PC-9 (cell line): ENCODE results near the gene FOXL2NB.

Experiments used
- EZH2 ChIP-seq: fragments of 200-600 bp; sonication (generic); IDR thresholded peaks from 2 replicates; pipeline ENCODE4 v1.8.0; 2017; ENCODE audit warnings: antibody characterized with exemption, low read depth
- TF ChIP-seq, protein P1 (sequence below): fragments of 200-600 bp; sonication (generic); conservative IDR thresholded peaks from 2 replicates; pipeline ENCODE4 v1.6.1; 2017; ENCODE audit warnings: mixed run types, antibody characterized with exemption, mild to moderate bottlenecking, moderate library complexity

DNA sequence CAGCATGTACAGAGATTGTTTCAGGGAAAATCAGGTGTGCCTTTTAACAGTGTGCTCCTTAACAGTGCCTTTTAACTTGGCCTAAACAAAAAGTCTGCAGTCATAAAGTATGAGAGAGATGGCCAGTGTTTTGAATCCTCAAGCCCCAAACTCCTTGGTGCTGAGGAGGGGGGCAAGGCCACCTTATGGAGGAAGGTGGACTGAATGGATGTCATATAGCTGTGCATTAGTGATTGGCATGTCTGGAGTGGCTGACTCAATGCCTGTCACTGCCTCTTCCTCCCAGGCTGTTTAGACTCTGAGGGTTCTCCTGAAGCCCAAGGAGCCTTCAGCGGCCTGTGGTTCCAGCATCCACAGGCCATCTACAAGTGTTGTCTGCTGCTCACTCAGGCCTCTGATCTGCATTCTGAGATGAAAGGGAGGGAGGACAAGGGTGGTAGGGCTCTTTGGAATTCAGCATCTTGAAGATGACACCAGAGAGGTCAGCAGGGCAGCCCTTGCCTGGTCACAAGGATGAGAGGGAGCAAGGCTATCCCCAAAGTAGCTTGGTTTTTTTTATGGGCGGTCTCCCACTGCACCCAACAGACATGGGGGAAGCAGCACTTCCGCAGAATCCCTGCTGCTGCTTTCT lies 1.5 kb downstream of the FOXL2NB start:
- TF ChIP-seq, protein P1, sequence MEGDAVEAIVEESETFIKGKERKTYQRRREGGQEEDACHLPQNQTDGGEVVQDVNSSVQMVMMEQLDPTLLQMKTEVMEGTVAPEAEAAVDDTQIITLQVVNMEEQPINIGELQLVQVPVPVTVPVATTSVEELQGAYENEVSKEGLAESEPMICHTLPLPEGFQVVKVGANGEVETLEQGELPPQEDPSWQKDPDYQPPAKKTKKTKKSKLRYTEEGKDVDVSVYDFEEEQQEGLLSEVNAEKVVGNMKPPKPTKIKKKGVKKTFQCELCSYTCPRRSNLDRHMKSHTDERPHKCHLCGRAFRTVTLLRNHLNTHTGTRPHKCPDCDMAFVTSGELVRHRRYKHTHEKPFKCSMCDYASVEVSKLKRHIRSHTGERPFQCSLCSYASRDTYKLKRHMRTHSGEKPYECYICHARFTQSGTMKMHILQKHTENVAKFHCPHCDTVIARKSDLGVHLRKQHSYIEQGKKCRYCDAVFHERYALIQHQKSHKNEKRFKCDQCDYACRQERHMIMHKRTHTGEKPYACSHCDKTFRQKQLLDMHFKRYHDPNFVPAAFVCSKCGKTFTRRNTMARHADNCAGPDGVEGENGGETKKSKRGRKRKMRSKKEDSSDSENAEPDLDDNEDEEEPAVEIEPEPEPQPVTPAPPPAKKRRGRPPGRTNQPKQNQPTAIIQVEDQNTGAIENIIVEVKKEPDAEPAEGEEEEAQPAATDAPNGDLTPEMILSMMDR, result no peak
- no peak for TF ChIP-seq EZH2
